Effector memory CD4-positive, alpha-beta T cell (primary cell): ENCODE results near the gene WIPI1.
"Not testable (repeated sequence)": the region's sequence is repeated elsewhere in the genome, so short reads cannot be mapped to it uniquely, and the experiment has no call there.

Source experiments
- DNase-seq, 3 donors: peaks; one replicate each; pipeline ENCODE4 v3.0.0-alpha.2; 2020
- H3K27ac ChIP-seq: 2 replicates; pipeline ENCODE4 v1.7.0; 2013; ENCODE audit warnings: mild to moderate bottlenecking, low read length, moderate library complexity; ENCODE audit not compliant: insufficient read depth, poor library complexity, severe bottlenecking
- H3K27me3 ChIP-seq: replicated peaks from 2 replicates; pipeline ENCODE4 v1.7.0; 2013; ENCODE audit warnings: mild to moderate bottlenecking, low read length; ENCODE audit not compliant: insufficient read depth, control insufficient read depth, poor library complexity, severe bottlenecking
- H3K36me3 ChIP-seq: 2 replicates; pipeline ENCODE4 v1.7.0; 2013; ENCODE audit warnings: mild to moderate bottlenecking, low read length, moderate library complexity; ENCODE audit not compliant: control insufficient read depth, insufficient read depth
- H3K4me1 ChIP-seq: 2 replicates; pipeline ENCODE4 v1.7.0; 2013; ENCODE audit warnings: low read length, mild to moderate bottlenecking; ENCODE audit not compliant: control insufficient read depth, insufficient read depth, poor library complexity, severe bottlenecking
- H3K4me3 ChIP-seq: 2 replicates; pipeline ENCODE4 v1.7.0; 2013; ENCODE audit warnings: low read length, low read depth, mild to moderate bottlenecking; ENCODE audit not compliant: insufficient read depth, poor library complexity, severe bottlenecking
- H3K9me3 ChIP-seq: 2 replicates; pipeline ENCODE4 v1.7.0; 2013; ENCODE audit warnings: mild to moderate bottlenecking, low read length, moderate library complexity; ENCODE audit not compliant: control insufficient read depth

WIPI1 gene

DNA sequence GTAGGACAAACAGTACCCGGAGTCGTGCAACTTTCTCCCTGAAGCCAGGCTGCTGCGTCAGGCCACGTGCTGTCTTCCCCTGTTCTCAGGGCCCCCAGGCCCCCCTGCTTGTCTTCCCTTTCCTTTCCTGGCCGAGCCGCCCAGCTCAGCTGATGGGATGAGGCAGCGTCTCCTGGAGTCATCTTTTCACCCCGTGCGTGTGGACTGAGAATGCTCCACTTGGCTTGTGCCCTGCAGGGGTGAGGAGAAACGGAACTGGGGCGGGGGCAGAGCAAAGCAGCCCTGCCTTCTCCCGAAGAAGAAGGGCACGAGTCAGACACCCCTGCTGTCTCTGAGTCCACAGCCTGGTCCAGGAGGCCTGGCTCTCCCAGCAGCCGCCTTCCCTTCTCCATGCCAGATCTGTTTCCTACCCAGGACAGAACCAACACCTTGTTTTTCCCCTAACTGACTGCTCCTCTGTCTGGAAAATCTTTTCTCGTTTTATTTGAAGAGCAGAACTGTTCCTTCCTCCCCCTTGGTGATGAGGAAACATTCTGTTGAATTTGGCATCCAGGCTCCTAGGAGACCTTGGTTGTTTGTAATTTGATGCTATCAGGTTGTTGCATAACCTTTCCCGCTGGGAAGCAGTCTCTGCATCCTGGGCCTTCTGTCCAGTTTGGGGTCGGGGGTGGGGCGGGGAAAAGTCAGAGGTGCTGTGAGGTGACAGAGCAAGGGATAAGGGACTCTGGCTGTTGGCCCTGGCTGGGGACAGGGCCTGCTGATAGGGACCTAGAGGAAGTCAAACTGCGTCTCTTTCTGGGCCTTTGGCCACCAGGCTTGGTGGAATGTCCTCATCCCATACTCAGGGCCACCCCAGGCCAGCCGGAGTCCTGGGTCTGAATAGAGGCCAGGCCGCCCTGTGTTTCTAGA, 78.8 kb downstream of the WIPI1 start:
- Histone ChIP-seq H3K4me3 (no peak overlapping the region), H3K4me1 (peaks cover 3% of the 10 kb centered on the region), H3K27me3 (no peaks in the 10 kb centered on the region), H3K27ac (no peak overlapping the region), H3K36me3 (no peaks in the 10 kb centered on the region), H3K9me3 (no peaks in the 10 kb centered on the region)
- DNase-seq, result no peak

DNA sequence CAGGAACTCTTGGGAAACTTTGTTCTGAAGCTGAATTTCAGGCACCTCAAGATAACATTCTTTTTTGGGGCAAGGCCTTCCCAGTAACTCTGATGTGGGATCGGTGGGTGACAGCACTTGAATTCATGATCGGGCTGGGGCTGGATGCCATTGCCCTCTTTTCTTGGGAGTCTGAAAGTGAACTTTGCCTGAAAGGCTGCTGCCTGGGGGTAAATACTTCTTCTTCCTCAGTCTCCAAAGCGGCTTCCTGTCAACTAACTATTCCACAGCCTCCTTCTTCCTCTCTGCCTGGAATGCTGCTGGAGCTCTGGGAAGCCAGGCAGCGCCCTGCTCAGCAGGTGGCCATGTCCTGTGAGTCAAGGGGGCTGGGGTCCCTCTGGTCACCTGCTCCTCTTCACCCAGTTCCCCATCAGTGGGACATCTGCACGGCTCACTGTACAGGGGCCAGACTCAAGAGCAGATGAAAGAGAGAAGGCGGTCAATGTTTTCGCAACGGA, 79.5 kb downstream of the WIPI1 start:
- H3K4me3 ChIP-seq, result no peak overlapping the region
- DNase-seq, result no peak
- no peaks in the 10 kb centered on the region for H3K36me3 ChIP-seq
- H3K9me3 ChIP-seq, result no peaks in the 10 kb centered on the region
- no peaks in the 10 kb centered on the region for H3K27me3 ChIP-seq
- H3K27ac ChIP-seq, result no peak overlapping the region
- H3K4me1 ChIP-seq, result no peaks in the 10 kb centered on the region

- not testable (repeated sequence) for H3K4me1 ChIP-seq, DNase-seq, H3K36me3 ChIP-seq, H3K9me3 ChIP-seq, H3K27me3 ChIP-seq, H3K4me3 ChIP-seq, H3K27ac ChIP-seq
Measured at GRCh38 chr17:68376178-68376577, 81.1 kb downstream of the WIPI1 start.

- no peak for DNase-seq
- Histone ChIP-seq H3K4me1 (no peaks in the 10 kb centered on the region), H3K4me3 (no peak overlapping the region), H3K36me3 (peaks cover under 1% of the 10 kb centered on the region), H3K27me3 (no peaks in the 10 kb centered on the region), H3K27ac (no peak overlapping the region), H3K9me3 (no peaks in the 10 kb centered on the region)
Measured at GRCh38 chr17:68375566-68375965, 81.7 kb downstream of the WIPI1 start.
